ENCODE measurements around the gene KATNBL1. TPM values are rescaled to one million over a fixed set of nuclear protein-coding genes. Genes with fewer than 3 reads are reported as not detected.

Gene KATNBL1
- total RNA-seq, 1 experiment from 2014 or later, result 46.8 TPM

- Histone ChIP-seq H3K23ac (ENCODE audit: insufficient read length, low read depth, low read length) (no peak overlapping the region), H4K91ac (ENCODE audit: insufficient read length, low read depth, low read length) (no peak overlapping the region), H4K8ac (replicated peaks; ENCODE audit: insufficient read length, low read depth, low read length) (no peak overlapping the region), H3T11ph (ENCODE audit: low read length) (no peak overlapping the region), H3K18ac (ENCODE audit: insufficient read length, low read depth, low read length) (no peak overlapping the region), H3K4me2 (ENCODE audit: insufficient read depth, insufficient read length, low read length) (no peak overlapping the region), H4K20me1 (ENCODE audit: control insufficient read depth, insufficient read depth, insufficient read length) (no peaks in the 10 kb centered on the region), H2BK120ac (ENCODE audit: low read depth, low read length, poor library complexity, severe bottlenecking) (no peak overlapping the region), H3K9ac (ENCODE audit: extremely low read depth, insufficient read length, low read length) (no peak overlapping the region), H3K27me3 (ENCODE audit: insufficient read depth, low read length) (no peaks in the 10 kb centered on the region), H3K4me1 (ENCODE audit: insufficient read depth, low read length) (peaks cover 3% of the 10 kb centered on the region; the same call in 1 of the 2 replicates), H4K5ac (ENCODE audit: insufficient read length, low read depth, low read length) (no peak overlapping the region), H2BK12ac (ENCODE audit: insufficient read length, low read depth, low read length) (no peak overlapping the region), H2BK20ac (ENCODE audit: low read depth, low read length, poor library complexity, severe bottlenecking) (no peak overlapping the region), H3K9me3 (ENCODE audit: control insufficient read depth, low read depth, low read length) (no peaks in the 10 kb centered on the region), H3K79me1 (ENCODE audit: insufficient read depth, low read depth, low read length, poor library complexity, severe bottlenecking) (no peaks in the 10 kb centered on the region), H3K14ac (ENCODE audit: insufficient read depth, low read length) (no peak overlapping the region), H2AFZ (ENCODE audit: low read length) (no peak overlapping the region), H2BK5ac (ENCODE audit: insufficient read length, low read length) (no peak overlapping the region), H2BK15ac (ENCODE audit: low read depth, low read length) (no peak overlapping the region), H3K56ac (ENCODE audit: insufficient read length, low read depth, low read length) (no peak overlapping the region), H3K79me2 (ENCODE audit: insufficient read depth, low read length) (no peaks in the 10 kb centered on the region), H2AK5ac (ENCODE audit: insufficient read length, low read length) (no peak overlapping the region), H3K27ac (ENCODE audit: insufficient read length, low read depth, low read length) (no peak overlapping the region), H3K23me2 (ENCODE audit: insufficient read length, low read depth, low read length, poor library complexity, severe bottlenecking) (no peaks in the 10 kb centered on the region), H3K4ac (ENCODE audit: low read depth, low read length) (no peak overlapping the region)
- H3K4me3 Mint-ChIP-seq, result no peak overlapping the region
- WGBS (ENCODE audit: extremely low coverage, insufficient read length, low lambda C conversion rate), result no CpG with 5 or more reads among the region's 4 CpGs
- peak overlapping the region in 2 of 3 experiments; percentile 23 to 89; a peak in 3 of 7 replicates for H3K27ac Mint-ChIP-seq
- DNase-seq, result no peak
- no peaks in the 10 kb centered on the region for H3K27me3 Mint-ChIP-seq (ENCODE audit: low read depth)
- no peak for TF ChIP-seq CTCF (conservative IDR thresholded peaks at IDR 0.05)
- peaks cover 10 to 16% of the 10 kb centered on the region in 2 experiments for H3K4me1 Mint-ChIP-seq
- no peaks in the 10 kb centered on the region for H3K9me3 Mint-ChIP-seq
- peaks cover 0 to 15% (median 12%) of the 10 kb centered on the region in 3 experiments; a peak in 3 of 7 replicates for H3K36me3 Mint-ChIP-seq (ENCODE audit: insufficient read depth in 1 of 3, low read depth in 3 of 3)
Measured at GRCh38 chr15:34239151-34239808, 29.4 kb upstream of the KATNBL1 start.

All from H9 (cell line).